NCI-H748 treated with DMSO at 0.1 percent for 48 hours (cell line): Measurements from ENCODE around the gene GALR1.
A peak's percentile ranks its signal among the peaks of the same experiment; 100 is the strongest.
"Not testable (repeated sequence)": the region's sequence is repeated elsewhere in the genome, so short reads cannot be mapped to it uniquely, and the experiment has no call there.

Experiments
- DNase-seq: peaks from one replicate; lab custom pipeline; 2025; lab: John Stamatoyannopoulos, UW

The GALR1 gene, protein sequence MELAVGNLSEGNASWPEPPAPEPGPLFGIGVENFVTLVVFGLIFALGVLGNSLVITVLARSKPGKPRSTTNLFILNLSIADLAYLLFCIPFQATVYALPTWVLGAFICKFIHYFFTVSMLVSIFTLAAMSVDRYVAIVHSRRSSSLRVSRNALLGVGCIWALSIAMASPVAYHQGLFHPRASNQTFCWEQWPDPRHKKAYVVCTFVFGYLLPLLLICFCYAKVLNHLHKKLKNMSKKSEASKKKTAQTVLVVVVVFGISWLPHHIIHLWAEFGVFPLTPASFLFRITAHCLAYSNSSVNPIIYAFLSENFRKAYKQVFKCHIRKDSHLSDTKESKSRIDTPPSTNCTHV

DNA sequence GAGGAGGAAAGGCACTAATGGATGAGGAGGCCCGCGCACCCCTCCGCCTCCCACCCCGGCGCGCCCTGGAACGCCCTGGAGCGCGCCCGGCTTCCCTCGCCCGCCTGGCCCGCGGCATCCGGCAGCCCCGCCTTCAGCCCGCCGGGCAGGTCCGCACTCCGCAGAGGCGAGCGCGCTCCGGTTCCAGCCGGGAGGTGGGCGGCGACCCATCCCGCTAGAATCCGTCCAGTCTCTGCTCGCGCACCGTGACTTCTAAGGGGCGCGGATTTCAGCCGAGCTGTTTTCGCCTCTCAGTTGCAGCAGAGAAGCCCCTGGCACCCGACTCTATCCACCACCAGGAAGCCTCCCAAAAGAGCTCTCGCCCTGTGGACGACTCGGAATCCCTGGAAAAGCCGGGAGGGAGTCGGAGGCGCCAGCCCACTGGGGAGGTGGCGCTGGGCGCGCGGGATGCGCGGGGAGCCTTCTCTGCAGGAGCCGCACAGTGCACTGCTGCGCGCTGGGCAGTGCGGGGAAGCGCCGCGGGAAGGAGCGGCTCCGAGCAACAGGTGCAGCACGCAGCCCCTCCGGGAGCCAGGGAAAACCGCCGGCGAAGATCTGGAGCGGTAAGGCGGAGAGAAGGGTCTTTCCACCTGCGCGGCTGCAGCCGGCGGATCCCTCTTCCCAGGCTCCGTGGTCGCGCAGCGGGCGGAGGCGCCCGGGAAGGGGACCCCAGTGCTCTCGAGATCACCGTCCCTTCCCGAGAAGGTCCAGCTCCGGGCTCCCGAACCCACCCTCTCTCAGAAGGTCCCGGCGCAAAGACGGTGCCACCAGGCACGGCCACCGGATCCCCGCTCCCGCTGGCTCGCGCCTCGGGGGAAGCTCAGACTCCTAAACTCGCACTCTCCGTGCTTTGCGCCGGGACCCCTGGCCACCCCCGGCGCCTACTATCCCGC, at the start of gene GALR1:
TSS of gene GALR1 (plus strand) at position 280 of the 932 bp plus-strand sequence. CDS start 701 bp downstream, outside the sequence.
- DNase-seq, result peak; percentile 36

DNA sequence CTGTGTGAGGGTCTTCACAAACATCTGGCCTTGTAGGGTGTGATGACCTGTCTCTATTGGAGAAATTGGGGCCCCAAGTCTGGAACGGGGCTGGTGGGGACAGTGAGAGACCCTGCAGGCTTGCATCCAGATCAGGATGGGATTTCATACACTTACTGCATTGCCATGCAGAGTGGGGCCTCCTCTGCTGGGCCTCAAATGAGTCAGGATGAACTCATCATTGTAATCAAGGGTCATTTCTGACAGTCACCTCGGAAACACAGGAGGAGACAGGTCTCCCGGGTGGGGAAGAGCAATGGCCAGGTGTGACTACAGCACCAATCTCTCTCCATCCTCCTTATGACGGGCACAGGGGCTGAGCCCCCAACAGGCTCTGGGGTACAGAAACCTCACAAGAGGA, 48.1 kb upstream of the GALR1 start:
- no peak for DNase-seq

DNA sequence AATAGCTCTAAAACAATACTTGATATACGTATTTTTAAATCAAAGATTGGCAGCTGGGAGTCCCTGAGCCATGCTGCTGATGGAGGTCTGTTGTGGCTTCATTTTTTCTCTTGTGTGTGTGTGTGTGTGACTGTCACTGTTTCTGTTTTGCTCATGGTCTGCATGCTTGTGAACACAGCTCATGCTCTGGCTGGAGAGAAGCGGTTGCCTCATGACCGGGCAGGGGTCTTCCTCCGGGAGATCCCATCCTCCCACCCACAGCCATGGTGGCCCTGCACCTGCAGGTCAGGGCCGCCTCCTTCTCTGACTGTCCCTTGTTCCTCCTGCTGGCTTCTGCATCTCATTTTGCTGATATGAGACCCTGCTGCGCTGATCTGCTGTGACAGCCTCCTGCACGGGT, 47.3 kb upstream of the GALR1 start:
- no peak for DNase-seq

DNA sequence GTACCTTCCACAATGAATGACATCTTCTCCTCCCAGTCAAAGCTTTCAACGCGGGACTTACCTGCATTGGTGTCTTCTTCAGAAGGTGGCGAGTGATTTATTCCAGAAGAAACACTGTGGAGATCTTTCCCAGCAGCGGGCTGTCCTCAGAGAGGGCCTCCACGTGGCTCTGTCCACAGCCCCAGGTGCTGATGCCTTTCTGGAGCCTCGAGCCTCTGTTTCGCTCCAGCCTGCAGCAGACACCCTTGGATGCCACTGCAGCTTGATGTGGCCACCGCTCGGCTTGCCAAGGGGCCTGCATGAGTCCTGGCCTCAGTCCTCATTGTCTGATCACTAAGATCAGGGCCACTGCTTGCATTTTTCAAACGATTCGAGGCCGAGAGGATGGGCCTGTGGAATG, 46.6 kb upstream of the GALR1 start:
- DNase-seq, result no peak

DNA sequence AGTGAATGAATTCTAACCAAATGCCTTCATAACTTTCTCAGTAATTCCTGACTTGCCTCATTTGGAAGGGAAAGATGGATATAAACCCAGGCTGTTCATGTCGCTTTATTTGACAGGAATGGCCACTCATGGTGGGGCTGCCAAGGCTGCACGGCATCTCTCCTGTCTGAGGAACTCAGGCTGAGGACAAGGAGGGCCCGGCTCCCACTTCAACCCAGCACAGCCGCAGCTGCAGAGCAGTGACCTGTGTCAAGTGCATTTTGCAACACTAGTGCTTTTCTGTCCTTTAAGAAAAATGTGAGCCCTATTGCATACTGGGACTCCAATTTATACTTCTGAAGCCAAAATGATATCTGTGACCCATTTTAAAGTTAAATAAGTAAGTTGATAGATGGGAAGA, 45.8 kb upstream of the GALR1 start:
- DNase-seq, result no peak

DNA sequence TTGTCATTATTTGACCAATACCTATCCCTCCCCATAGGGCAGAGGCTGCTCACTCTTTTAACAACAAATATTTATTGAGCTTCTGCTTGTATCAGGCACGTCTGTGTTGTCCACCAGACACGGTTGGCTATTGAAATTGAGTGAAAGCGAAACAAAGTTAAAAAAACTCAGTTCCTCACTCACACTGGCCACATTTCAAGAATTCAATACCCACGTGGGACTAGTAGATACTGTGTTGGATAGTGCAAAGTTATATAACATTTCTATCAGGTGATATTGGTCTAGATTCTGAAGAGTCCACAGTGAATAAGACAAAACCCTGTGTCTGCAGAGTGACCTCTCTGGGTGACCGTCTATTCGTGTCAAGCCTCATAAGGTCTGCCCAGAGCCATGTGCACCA, 43.9 kb upstream of the GALR1 start:
- DNase-seq, result no peak

DNA sequence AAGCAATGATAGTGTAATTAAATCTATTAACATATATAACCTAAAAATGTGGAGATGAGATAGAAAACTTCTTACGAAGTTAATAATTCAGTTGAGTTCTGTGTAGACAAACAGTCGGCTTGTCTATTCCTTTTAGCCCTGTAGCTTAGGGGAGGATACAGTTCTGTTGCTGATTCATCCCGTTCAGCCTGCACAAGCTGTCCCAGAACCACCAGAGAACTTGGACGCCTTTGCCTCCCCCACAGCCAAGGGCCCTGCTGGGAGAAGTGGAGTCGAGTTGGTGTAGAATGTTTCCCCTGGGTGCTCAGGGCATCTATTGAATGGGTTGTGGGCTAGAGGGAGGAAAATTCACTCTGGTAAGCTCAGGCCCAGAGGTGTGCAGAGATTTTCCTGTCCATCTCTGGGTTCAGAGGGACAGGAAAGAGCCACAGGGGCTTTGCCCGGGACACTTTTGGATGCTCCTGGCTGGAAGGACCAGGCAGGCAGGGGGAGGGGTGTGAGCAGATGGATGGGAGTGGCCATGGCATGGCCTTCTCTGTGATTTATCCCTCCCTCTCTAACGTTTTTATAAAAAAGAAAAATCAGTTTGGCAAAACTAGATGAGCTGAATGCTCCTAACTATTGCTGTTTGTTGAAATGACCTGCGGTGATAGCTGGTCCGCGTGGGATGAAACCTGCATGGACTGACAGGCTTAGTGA, 42.8 kb upstream of the GALR1 start:
- no peak for DNase-seq

DNA sequence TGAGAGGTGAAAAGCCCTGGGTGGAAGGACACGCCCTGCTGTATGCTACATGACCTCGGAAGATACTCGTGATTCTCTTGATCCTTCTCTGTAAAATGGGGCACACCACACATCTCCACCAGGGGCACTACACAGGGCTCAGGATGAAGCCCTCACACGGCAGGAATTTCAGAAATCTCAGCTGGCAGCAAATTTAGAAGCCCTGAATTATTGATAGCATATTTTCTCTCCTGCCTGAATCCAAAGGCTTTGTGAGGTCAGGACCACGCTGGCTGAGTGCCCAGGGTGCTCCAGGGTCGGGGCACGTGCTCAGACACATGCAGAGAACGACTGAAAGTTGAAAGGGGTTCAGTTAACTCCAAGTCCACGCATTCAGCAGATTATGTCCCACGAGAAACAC, 42.1 kb upstream of the GALR1 start:
- DNase-seq, result peak; percentile 13

DNA sequence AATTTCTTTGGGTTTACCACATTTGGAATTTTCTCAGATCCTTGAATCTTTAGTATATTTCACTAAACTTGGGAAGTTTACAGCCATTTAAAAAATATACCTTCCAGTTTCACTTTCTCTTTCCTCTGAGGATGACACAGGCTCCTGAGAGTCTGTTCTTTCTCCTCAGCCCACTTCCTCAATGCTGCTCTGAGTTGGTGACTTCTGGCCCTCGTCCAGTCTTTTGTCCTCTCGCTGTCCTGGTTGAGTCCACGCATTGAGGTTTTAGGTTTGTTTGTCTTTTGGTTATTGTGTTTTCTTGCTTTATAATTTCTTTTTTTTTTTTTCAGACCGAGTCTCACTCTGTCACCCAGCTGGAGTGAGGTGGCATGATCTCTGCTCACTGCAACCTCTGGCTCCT, 40.7 kb upstream of the GALR1 start:
- DNase-seq, result no peak

DNA sequence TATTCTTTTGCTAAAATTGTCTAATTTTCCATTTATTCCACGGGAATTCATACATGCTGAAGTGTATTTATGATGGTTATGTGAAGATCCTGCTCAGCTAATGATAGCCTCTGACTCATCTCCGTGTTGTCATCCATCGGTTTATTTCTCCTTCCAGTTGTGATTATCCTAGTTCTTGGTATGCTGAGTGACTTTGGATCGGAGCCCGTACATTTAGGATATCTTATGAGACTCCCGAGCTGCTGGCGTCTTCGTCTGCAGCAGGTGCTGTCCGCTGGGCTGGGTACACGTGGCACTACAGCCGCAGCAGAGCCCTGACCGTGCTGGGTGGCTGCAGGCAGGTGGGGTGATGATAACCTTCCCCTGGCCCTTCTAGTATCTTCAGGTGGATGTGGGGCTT, 40.1 kb upstream of the GALR1 start:
- DNase-seq, result no peak

DNA sequence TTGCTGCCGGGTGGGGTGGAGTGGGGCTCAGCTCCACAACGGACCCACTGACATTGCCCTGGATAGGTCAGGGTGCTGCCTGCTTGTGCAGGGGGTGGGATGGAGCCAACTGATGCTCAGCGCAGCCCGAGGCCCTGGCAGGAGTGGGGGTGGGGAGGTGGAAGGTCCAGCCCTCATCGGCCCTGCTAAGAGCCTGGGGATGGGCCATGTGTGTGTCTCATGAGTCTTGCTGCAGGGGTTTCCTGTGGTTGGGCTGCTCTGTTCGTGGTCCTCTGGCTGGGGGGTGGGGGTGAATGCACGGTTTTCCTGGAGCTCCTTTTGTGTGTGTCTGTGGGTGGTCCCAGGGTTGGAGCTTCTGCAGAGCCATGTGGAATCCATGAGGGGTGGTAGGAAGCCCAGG, 39.4 kb upstream of the GALR1 start:
- no peak for DNase-seq

DNA sequence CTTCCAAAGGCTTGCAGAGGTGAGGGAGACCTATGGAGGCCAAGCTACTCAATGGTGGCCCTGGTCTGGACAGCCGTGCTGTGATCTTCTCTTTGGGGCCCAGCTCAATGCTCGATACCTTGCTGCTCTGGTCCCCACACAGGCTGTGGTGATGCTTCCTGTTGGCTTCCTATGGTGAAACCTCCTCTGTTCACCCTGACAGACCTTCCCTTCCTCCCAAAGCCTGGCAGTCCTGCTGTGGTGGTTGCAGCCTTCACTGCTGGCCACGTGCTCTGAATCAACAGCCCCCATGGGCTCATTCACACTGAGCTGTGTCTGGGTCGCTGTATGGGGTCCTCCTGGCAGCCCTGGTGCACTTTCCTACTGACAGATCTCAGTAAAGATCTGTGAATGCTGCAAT, 31.0 kb upstream of the GALR1 start:
- DNase-seq, result no peak

DNA sequence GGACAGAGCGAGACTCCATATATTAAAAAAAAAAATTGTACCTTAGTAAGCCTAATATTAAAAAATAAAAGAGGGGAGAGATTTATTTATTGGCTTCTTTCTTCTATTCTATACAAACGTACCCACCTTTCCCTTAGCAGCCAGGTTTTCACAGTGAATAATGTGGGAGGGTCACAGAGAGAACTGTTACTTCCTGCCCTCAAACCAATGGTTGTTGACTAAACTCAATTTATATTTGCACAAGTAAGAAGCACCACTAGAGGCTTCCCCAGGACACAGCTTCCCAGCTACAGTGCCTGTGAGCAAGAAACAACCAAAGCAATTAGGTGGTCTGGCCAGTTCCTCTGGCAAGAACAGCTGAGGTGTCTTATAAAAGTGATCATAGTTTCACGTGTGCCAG, 28.9 kb upstream of the GALR1 start:
- no peak for DNase-seq

DNA sequence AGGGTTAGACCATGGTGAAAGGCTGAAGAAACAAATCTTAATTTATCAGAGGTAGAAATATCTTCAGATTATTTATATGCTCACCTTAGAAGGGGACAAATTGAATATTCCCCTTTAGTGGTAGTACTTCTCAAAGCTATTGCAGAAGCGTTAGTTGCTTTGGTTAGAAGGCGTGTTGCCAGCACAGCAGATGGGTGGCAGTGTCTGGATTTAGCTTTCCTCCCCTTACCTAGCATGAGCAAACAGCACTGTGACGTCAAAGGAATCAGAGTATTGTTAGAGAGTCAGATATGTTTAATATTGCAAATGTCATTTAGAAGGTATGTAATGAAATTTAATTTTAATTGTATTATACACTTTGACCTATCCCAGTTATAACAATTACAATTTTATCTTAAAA, 27.2 kb upstream of the GALR1 start:
- no peak for DNase-seq

DNA sequence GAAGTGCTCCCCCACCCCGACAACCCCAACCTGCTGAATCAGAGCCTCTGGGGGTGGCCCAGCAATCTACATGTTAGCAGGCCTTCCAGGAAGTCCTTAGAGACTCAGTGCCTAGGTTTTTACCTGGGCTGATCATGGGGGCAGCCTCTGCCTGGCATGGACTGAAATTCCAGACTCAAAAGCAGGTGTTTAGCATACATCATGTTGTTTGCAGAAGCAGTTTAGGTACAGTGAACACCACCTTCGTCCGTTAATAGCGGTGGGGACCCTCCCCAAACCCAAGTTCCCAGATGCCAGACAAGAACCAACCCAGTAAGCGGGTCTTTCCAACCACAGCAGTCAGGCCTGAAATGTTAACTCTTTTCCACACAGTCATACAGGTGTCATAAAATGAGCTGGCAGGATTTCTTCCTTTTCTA, 26.4 kb upstream of the GALR1 start:
- DNase-seq, result no peak

DNA sequence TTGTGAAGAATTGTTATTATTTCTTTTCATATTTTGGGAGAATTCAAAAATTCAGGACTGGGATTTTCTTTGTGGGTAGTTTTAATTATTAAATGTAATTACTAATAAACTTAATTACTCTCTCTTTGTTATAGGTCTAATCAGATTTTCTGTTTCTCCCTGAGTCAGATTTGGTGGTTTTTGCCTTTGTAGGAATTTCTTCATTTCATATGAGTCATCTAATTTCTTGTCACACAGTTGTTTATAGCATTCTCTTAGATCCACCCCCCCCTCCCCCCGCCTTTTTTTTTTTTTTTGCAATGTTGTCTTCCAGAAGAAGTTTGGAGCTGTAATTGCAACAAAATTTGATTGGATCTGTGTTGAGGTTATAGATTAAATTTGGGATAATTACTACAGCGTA, 26.0 kb upstream of the GALR1 start:
- DNase-seq, result no peak

DNA sequence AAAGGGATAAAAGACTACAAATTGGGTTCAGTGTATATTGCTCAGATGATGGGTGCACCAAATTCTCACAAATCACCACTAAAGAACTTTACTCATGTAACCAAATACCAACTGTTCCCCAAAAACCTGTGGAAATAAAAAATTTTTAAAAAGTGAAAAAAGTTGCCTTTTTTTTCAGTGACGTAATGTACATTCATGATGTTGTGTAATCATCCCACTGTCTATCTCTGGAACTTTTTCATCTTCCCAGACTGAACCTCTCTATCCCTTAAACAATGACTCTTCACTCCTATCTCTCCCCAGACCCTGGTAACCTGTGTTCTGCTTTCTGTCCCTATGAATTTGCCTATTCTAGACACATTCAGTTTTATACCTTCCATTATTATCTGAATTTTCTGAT, 19.0 kb upstream of the GALR1 start:
- DNase-seq, result no peak

DNA sequence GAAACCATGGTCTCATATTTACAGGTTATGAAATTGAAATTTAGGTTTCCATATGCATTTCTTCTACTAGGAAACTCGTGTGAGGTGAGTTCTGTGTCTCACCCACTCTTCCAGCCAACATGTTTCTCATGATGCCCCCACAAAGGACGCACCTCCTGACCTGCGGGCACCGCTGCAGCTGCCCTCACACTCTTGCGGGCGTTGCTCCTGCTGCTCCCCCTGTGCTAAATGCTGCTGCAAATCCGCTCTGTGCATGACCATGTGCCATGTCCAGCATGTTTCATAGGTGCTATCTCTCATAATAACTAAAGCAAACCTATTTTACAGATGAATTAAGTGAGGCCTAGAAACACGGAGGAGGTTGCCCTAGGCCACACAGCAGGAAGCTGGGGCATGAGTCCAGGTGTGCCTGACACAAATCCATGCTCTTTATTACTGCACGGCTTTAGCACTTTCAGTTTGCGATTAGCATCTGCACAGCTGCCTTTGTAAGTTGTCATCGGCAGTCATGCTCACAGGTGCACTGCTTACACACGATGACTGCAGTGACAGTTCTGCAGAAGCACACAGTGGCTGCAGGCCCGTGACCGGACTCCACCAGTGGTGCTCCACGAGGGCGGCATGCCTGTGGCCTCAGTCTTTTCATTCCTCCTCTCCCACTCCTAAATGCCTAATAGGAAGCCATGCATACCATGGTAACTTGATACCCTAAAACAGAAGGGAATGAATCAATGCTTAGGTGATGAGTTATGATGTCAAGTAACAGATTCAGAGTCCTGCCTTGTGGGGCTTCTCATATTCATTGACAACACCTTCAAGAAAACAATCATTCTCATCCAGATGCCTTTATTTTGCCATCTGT, 14.9 kb upstream of the GALR1 start:
- no peak for DNase-seq

DNA sequence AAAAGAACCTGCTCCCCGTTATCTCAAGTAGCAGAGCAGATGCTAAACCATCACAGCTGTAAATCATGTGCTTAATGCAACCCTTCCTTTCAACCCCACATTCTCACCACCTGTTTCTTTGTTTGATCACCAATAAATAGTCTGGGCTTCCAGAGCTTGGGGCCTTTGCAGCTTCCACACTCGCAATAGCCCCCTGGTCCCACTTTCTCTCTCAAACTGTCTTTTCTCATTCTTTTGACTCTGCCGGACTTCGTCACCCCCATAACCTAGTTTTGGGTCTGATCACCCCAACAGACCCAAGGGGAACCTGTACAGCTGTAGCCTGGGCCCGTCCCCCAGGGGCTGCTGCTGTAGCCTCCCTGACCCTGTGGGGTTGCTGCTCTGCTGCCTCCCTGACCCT, 10.4 kb upstream of the GALR1 start:
- DNase-seq, result not testable (repeated sequence)

DNA sequence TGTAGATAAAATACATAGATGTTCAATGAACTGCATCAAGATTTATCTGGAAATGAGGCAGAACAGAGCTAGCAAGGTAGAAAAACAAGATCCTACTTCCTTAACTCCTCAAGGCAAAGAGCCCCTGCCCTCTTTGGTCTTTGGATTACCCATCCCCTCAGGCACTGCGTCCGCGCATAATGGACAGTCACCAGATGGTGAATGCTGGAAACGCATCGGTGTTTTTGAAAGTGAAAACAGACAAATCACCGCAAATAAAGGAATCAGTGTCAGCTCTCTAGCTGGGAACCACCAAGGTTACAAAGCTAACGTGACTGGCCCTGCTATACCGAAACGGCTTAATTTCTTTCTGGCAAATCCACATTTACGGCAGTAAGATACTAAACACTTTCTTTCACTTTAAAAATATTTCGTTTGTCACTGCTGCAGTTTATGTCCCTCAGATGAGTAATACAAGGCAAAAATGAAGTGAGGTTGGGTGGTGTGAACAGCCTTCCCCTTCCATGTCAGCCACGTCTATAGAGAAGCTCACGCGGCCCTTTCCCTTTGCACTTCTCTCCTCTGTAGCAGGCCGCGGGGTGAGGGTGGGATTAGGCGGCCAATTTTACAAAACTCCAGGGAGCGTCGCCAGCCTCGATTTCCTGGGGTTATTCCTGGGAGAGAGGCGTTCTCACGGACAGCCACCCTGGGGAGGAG, 627 bp upstream of the GALR1 start:
- no peak for DNase-seq

DNA sequence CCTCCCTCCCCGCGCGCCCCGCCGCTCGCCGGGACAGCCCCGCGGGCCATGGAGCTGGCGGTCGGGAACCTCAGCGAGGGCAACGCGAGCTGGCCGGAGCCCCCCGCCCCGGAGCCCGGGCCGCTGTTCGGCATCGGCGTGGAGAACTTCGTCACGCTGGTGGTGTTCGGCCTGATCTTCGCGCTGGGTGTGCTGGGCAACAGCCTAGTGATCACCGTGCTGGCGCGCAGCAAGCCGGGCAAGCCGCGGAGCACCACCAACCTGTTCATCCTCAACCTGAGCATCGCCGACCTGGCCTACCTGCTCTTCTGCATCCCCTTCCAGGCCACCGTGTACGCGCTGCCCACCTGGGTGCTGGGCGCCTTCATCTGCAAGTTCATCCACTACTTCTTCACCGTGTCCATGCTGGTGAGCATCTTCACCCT, 865 bp downstream of the GALR1 start:
- DNase-seq, result no peak
